ENCODE data around the gene TIPARP. TPM values are rescaled to one million over a fixed set of nuclear protein-coding genes. Genes with fewer than 3 reads are reported as not detected.

Gene TIPARP
- total and polyA plus RNA-seq, 4 donors: 20.8 to 56.1 (median 40.0) TPM

- no peaks in the 10 kb centered on the region for H3K27me3 ChIP-seq (ENCODE audit: control insufficient read depth in 3 of 3, insufficient read depth in 3 of 3, low read length in 2 of 3)
- H3K9me3 ChIP-seq (ENCODE audit: control insufficient read depth in 4 of 4, insufficient read depth in 3 of 4, low read length in 3 of 4): no peaks in the 10 kb centered on the region
- ATAC-seq (ENCODE audit: insufficient read depth, low FRiP score): no peak
- no peaks in the 10 kb centered on the region for H3K36me3 ChIP-seq (ENCODE audit: control insufficient read depth in 4 of 4, insufficient read depth in 4 of 4, low read length in 4 of 4)
- no peak overlapping the region for H3K27ac ChIP-seq (ENCODE audit: low read depth in 1 of 2, low read length in 1 of 2)
- TF ChIP-seq CTCF (IDR thresholded peaks at IDR 0.05; ENCODE audit: control extremely low read depth, extremely low read depth): no peak
- no peak for DNase-seq
- no peak overlapping the region for H3K9ac ChIP-seq (ENCODE audit: insufficient read depth in 1 of 2, low read length in 2 of 2)
- H3K4me1 ChIP-seq (ENCODE audit: control insufficient read depth in 5 of 5, insufficient read depth in 5 of 5, low read length in 5 of 5): no peaks in the 10 kb centered on the region
- WGBS, 2 donors: 76 to 86% methylated on average over 5 of the region's 5 CpGs
- no peak overlapping the region for H3K4me3 ChIP-seq
Measured at GRCh38 chr3:156655819-156656550, 18.4 kb upstream of the TIPARP start.

GRCh38 chr3:156657440-156657839 is 16.9 kb upstream of the TIPARP start:
- ATAC-seq (ENCODE audit: insufficient read depth, low FRiP score) (no peak), DNase-seq (no peak)
- Histone ChIP-seq H3K4me3 (no peak overlapping the region), H3K4me1 (ENCODE audit: control insufficient read depth in 5 of 5, insufficient read depth in 5 of 5, low read length in 5 of 5) (no peaks in the 10 kb centered on the region), H3K9me3 (ENCODE audit: control insufficient read depth in 4 of 4, insufficient read depth in 3 of 4, low read length in 3 of 4) (no peaks in the 10 kb centered on the region), H3K27me3 (ENCODE audit: control insufficient read depth in 3 of 3, insufficient read depth in 3 of 3, low read length in 2 of 3) (no peaks in the 10 kb centered on the region), H3K27ac (ENCODE audit: low read depth in 1 of 2, low read length in 1 of 2) (no peak overlapping the region), H3K9ac (ENCODE audit: insufficient read depth in 1 of 2, low read length in 2 of 2) (no peak overlapping the region), H3K36me3 (ENCODE audit: control insufficient read depth in 4 of 4, insufficient read depth in 4 of 4, low read length in 4 of 4) (no peaks in the 10 kb centered on the region)
- 97 to 100% methylated on average over 2 of the region's 2 CpGs for WGBS, 2 donors
- no peak for TF ChIP-seq CTCF (IDR thresholded peaks at IDR 0.05; ENCODE audit: control extremely low read depth, extremely low read depth)

- H3K36me3 ChIP-seq (ENCODE audit: control insufficient read depth in 4 of 4, insufficient read depth in 4 of 4, low read length in 4 of 4): no peaks in the 10 kb centered on the region
- no peaks in the 10 kb centered on the region for H3K27me3 ChIP-seq (ENCODE audit: control insufficient read depth in 3 of 3, insufficient read depth in 3 of 3, low read length in 2 of 3)
- no peak overlapping the region for H3K4me3 ChIP-seq
- ATAC-seq (ENCODE audit: insufficient read depth, low FRiP score): no peak
- H3K9ac ChIP-seq (ENCODE audit: insufficient read depth in 1 of 2, low read length in 2 of 2): no peak overlapping the region
- no peaks in the 10 kb centered on the region for H3K4me1 ChIP-seq (ENCODE audit: control insufficient read depth in 5 of 5, insufficient read depth in 5 of 5, low read length in 5 of 5)
- WGBS, 2 donors: 90 to 96% methylated on average over 4 of the region's 4 CpGs
- no peak for TF ChIP-seq CTCF (IDR thresholded peaks at IDR 0.05; ENCODE audit: control extremely low read depth, extremely low read depth)
- H3K9me3 ChIP-seq (ENCODE audit: control insufficient read depth in 4 of 4, insufficient read depth in 3 of 4, low read length in 3 of 4): no peaks in the 10 kb centered on the region
- no peak for DNase-seq
- no peak overlapping the region for H3K27ac ChIP-seq (ENCODE audit: low read depth in 1 of 2, low read length in 1 of 2)
Measured at GRCh38 chr3:156657862-156658731, 16.3 kb upstream of the TIPARP start.
